SK-MEL-5 (cell line): ENCODE data around the gene TIGD6. TPM values are rescaled to one million over a fixed set of nuclear protein-coding genes. Genes with fewer than 3 reads are reported as not detected.

Source experiments
- DNase-seq: peaks from one replicate; pipeline ENCODE4 v3.0.0-alpha.2; 2016; ENCODE audit warnings: low read depth, low spot score
- in situ Hi-C: cut with HindIII; loops from 2 replicates; pipeline ENCODE4 v1.10.0; 2016; ENCODE audit warnings: low sequenced_read_pairs, high pct_unique_total_duplicates, low pct_unique_long_range_greater_than_20kb
- total RNA-seq: library from RNA; depleted of rRNA; stranded (reverse); fragments of >200 nt; shearing (Covaris generic); gene quantifications from 2 replicates; pipeline ENCODE4 v1.2.3, GENCODE V29; 2014

TIGD6 gene
- total RNA-seq, 1 experiment from 2014 or later = 6.6 TPM

GRCh38 chr5:150021491-150022157 is 21.2 kb upstream of the TIGD6 start:
- no peak for DNase-seq
- in situ Hi-C loops = no loop called here

GRCh38 chr5:150020249-150020648 is 19.8 kb upstream of the TIGD6 start:
- in situ Hi-C loops = no loop called here
- peak; percentile 14 for DNase-seq

- in situ Hi-C loops = no loop called here
- no peak for DNase-seq
Observed at GRCh38 chr5:150017226-150018005, 17.0 kb upstream of the TIGD6 start.

- in situ Hi-C loops = no loop called here
- DNase-seq = no peak
Observed at GRCh38 chr5:150016537-150016936, 16.1 kb upstream of the TIGD6 start.

GRCh38 chr5:150015415-150015814 is 15.0 kb upstream of the TIGD6 start:
- in situ Hi-C loops = no loop called here
- DNase-seq = no peak

- DNase-seq = no peak
- in situ Hi-C loops = no loop called here
Observed at GRCh38 chr5:150014456-150014855, 14.0 kb upstream of the TIGD6 start.

- DNase-seq = no peak
- in situ Hi-C loops = no loop called here
Observed at GRCh38 chr5:150013931-150014330, 13.5 kb upstream of the TIGD6 start.

GRCh38 chr5:150009671-150010387 is 9.4 kb upstream of the TIGD6 start:
- no peak for DNase-seq
- in situ Hi-C loops = no loop called here

GRCh38 chr5:150007050-150007449 is 6.6 kb upstream of the TIGD6 start:
- in situ Hi-C loops = no loop called here
- DNase-seq = no peak

GRCh38 chr5:150006318-150006717 is 5.9 kb upstream of the TIGD6 start:
- no peak for DNase-seq
- in situ Hi-C loops = no loop called here

GRCh38 chr5:150001660-150002486 is 1.4 kb upstream of the TIGD6 start:
- DNase-seq = peak; percentile 78
- in situ Hi-C loops = no loop called here

- in situ Hi-C loops = no loop called here
- peak; percentile 12 for DNase-seq
Observed at GRCh38 chr5:150000990-150001659, 671 bp upstream of the TIGD6 start.

GRCh38 chr5:149999866-150000255 is 593 bp downstream of the TIGD6 start:
- in situ Hi-C loops = no loop called here
- DNase-seq = no peak

- in situ Hi-C loops = no loop called here
- no peak for DNase-seq
Observed at GRCh38 chr5:149999359-149999758, 1.1 kb downstream of the TIGD6 start.

GRCh38 chr5:149998281-149998680 is 2.2 kb downstream of the TIGD6 start:
- in situ Hi-C loops = no loop called here
- no peak for DNase-seq

- in situ Hi-C loops = no loop called here
- DNase-seq = no peak
Observed at GRCh38 chr5:149996205-149996890, 4.1 kb downstream of the TIGD6 start.
